ENCODE measurements around the gene CDH18.

DNA sequence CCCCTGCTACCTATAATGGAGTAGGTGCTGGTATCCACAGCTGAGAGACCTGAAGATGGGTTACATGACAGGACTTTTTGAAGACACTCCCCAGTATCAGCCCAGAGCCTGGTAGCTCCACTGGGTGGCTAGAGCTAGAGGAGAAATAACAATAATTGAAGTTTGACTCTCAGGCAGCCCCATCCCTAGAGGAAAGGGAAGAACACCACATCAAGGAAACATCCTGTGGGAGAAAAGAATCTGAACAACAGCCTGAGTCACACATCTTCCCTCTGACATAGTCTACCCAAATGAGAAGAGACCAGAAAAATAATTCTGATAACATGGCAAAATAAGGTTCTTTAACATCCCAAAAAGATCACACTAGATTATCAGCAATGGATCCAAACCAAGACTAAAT, 432.1 kb downstream of the CDH18 start:
- TF ChIP-seq, protein P1, sequence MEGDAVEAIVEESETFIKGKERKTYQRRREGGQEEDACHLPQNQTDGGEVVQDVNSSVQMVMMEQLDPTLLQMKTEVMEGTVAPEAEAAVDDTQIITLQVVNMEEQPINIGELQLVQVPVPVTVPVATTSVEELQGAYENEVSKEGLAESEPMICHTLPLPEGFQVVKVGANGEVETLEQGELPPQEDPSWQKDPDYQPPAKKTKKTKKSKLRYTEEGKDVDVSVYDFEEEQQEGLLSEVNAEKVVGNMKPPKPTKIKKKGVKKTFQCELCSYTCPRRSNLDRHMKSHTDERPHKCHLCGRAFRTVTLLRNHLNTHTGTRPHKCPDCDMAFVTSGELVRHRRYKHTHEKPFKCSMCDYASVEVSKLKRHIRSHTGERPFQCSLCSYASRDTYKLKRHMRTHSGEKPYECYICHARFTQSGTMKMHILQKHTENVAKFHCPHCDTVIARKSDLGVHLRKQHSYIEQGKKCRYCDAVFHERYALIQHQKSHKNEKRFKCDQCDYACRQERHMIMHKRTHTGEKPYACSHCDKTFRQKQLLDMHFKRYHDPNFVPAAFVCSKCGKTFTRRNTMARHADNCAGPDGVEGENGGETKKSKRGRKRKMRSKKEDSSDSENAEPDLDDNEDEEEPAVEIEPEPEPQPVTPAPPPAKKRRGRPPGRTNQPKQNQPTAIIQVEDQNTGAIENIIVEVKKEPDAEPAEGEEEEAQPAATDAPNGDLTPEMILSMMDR (IDR thresholded peaks at IDR 0.05) = no peak
- TF ChIP-seq POLR2AphosphoS5 (IDR thresholded peaks at IDR 0.05; ENCODE audit: low read depth, low read length) = no peak

All from Panc1 (cell line).